Nephron (organoid): ENCODE data around the gene ADGRL3.

Experiments used
- H3K27ac Mint-ChIP-seq, 3 experiments: 2 replicates each; pipeline ENCODE4 v1.8.0; 2020; ENCODE audit warnings: mixed read lengths in 3 of 3, mild to moderate bottlenecking in 2 of 3, moderate library complexity in 1 of 3
- H3K27me3 Mint-ChIP-seq: 2 replicates; pipeline ENCODE4 v1.8.0; 2021; ENCODE audit warnings: low read depth, mild to moderate bottlenecking, moderate library complexity, mixed read lengths
- H3K36me3 Mint-ChIP-seq: 2 replicates; pipeline ENCODE4 v1.8.0; 2020; ENCODE audit warnings: low read depth, mixed read lengths
- H3K4me1 Mint-ChIP-seq: 2 replicates; pipeline ENCODE4 v1.8.0; 2020; ENCODE audit warnings: mixed read lengths
- H3K4me3 Mint-ChIP-seq, 3 experiments: 2 replicates each; pipeline ENCODE4 v1.8.0; 2020; ENCODE audit warnings: mild to moderate bottlenecking in 3 of 3, mixed read lengths in 3 of 3, moderate library complexity in 2 of 3
- H3K9me3 Mint-ChIP-seq: 2 replicates; pipeline ENCODE4 v1.8.0; 2020; ENCODE audit warnings: mixed read lengths
- CTCF ChIP-seq, 3 experiments: fragments of 200-600 bp; sonication (generic); IDR thresholded peaks; one replicate each; pipeline ENCODE4 v1.5.0; 2021; ENCODE audit warnings: antibody characterized with exemption in 3 of 3; ENCODE audit not compliant: unreplicated experiment in 3 of 3

ADGRL3 gene

GRCh38 chr4:61468024-61468720 lies 268.0 kb downstream of the ADGRL3 start:
- H3K36me3 Mint-ChIP-seq = no peaks in the 10 kb centered on the region
- no peak overlapping the region for H3K4me3 Mint-ChIP-seq
- peaks cover 12% of the 10 kb centered on the region for H3K4me1 Mint-ChIP-seq
- TF ChIP-seq CTCF (IDR thresholded peaks at IDR 0.05; ENCODE audit: unreplicated experiment in 3 of 3) = no peak
- H3K9me3 Mint-ChIP-seq = no peaks in the 10 kb centered on the region
- no peaks in the 10 kb centered on the region for H3K27me3 Mint-ChIP-seq
- H3K27ac Mint-ChIP-seq = peak overlapping the region; percentile 61 to 83 (median 63)

- no peaks in the 10 kb centered on the region for H3K9me3 Mint-ChIP-seq
- H3K27ac Mint-ChIP-seq = no peak overlapping the region
- no peaks in the 10 kb centered on the region for H3K36me3 Mint-ChIP-seq
- H3K27me3 Mint-ChIP-seq = no peaks in the 10 kb centered on the region
- H3K4me3 Mint-ChIP-seq = no peak overlapping the region
- no peak for TF ChIP-seq CTCF (IDR thresholded peaks at IDR 0.05; ENCODE audit: unreplicated experiment in 3 of 3)
- H3K4me1 Mint-ChIP-seq = peaks cover 24% of the 10 kb centered on the region
These were observed 273.2 kb downstream of the ADGRL3 start for GRCh38 chr4:61473306-61473705.

GRCh38 chr4:61478340-61478739 lies 278.2 kb downstream of the ADGRL3 start:
- no peak overlapping the region for H3K27ac Mint-ChIP-seq
- no peaks in the 10 kb centered on the region for H3K9me3 Mint-ChIP-seq
- H3K4me1 Mint-ChIP-seq = peaks cover 16% of the 10 kb centered on the region
- H3K27me3 Mint-ChIP-seq = no peaks in the 10 kb centered on the region
- no peak for TF ChIP-seq CTCF (IDR thresholded peaks at IDR 0.05; ENCODE audit: unreplicated experiment in 3 of 3)
- no peaks in the 10 kb centered on the region for H3K36me3 Mint-ChIP-seq
- H3K4me3 Mint-ChIP-seq = no peak overlapping the region

- Mint-ChIP-seq H3K27ac (no peak overlapping the region), H3K9me3 (no peaks in the 10 kb centered on the region), H3K4me3 (no peak overlapping the region), H3K36me3 (no peaks in the 10 kb centered on the region), H3K27me3 (no peaks in the 10 kb centered on the region), H3K4me1 (no peaks in the 10 kb centered on the region)
- TF ChIP-seq CTCF (IDR thresholded peaks at IDR 0.05; ENCODE audit: unreplicated experiment in 3 of 3) = no peak
These were observed 284.9 kb downstream of the ADGRL3 start for GRCh38 chr4:61485056-61485455.

GRCh38 chr4:61489927-61490326 lies 289.8 kb downstream of the ADGRL3 start:
- Mint-ChIP-seq H3K27me3 (no peaks in the 10 kb centered on the region), H3K4me1 (no peaks in the 10 kb centered on the region), H3K4me3 (no peak overlapping the region), H3K36me3 (no peaks in the 10 kb centered on the region), H3K9me3 (no peaks in the 10 kb centered on the region), H3K27ac (no peak overlapping the region)
- no peak for TF ChIP-seq CTCF (IDR thresholded peaks at IDR 0.05; ENCODE audit: unreplicated experiment in 3 of 3)

- no peak for TF ChIP-seq CTCF (IDR thresholded peaks at IDR 0.05; ENCODE audit: unreplicated experiment in 3 of 3)
- no peaks in the 10 kb centered on the region for H3K4me1 Mint-ChIP-seq
- no peaks in the 10 kb centered on the region for H3K27me3 Mint-ChIP-seq
- H3K36me3 Mint-ChIP-seq = no peaks in the 10 kb centered on the region
- H3K27ac Mint-ChIP-seq = no peak overlapping the region
- H3K9me3 Mint-ChIP-seq = no peaks in the 10 kb centered on the region
- no peak overlapping the region for H3K4me3 Mint-ChIP-seq
These were observed 292.9 kb downstream of the ADGRL3 start for GRCh38 chr4:61493041-61493440.
